ENCODE measurements around the gene MSRB2. TPM values are rescaled to one million over a fixed set of nuclear protein-coding genes. Genes with fewer than 3 reads are reported as not detected.

MSRB2 gene
- 16.8 TPM for polyA plus RNA-seq (2013, experiment 1 of 2)
- 21.3 TPM for polyA plus RNA-seq (2013, experiment 2 of 2)

- under 1% methylated on average over 49 of the region's 50 CpGs for WGBS
These were observed at the start of gene MSRB2 for GRCh38 chr10:23095404-23095965. Gene MSRB2 (plus strand): TSS chr10:23095579. CDS start chr10:23095609, 30 bp downstream.

GRCh38 chr10:23046027-23046426 is 49.4 kb upstream of the MSRB2 start:
- Histone ChIP-seq H3K9ac (ENCODE audit: low read depth, low read length) (no peak overlapping the region), H3K9me3 (ENCODE audit: insufficient read depth, low read depth, low read length) (no peaks in the 10 kb centered on the region), H3K27me3 (ENCODE audit: insufficient read depth, low read length) (no peaks in the 10 kb centered on the region), H3K4me3 (ENCODE audit: low read length) (no peak overlapping the region), H3K27ac (ENCODE audit: low read depth, low read length) (no peak overlapping the region), H3K36me3 (ENCODE audit: insufficient read depth, low read length) (no peaks in the 10 kb centered on the region), H3K4me1 (ENCODE audit: insufficient read depth, low read length) (no peaks in the 10 kb centered on the region)
- WGBS = 87% methylated on average over 4 of the region's 4 CpGs

More at GRCh38 chr10:23095404-23095965, at the start of gene MSRB2:
- Histone ChIP-seq H3K4me3 (ENCODE audit: low read length) (peak within 1 kb of the TSS; percentile 73), H3K9ac (ENCODE audit: low read depth, low read length) (peak within 1 kb of the TSS; percentile 89), H3K4me1 (ENCODE audit: insufficient read depth, low read length) (peaks cover 28% of the 10 kb centered on the region), H3K27ac (ENCODE audit: low read depth, low read length) (peak within 1 kb of the TSS; percentile 73), H3K36me3 (ENCODE audit: insufficient read depth, low read length) (no peaks in the 10 kb centered on the region), H3K27me3 (ENCODE audit: insufficient read depth, low read length) (no peaks in the 10 kb centered on the region), H3K9me3 (ENCODE audit: insufficient read depth, low read depth, low read length) (no peaks in the 10 kb centered on the region)

GRCh38 chr10:23047201-23048050 is 48.0 kb upstream of the MSRB2 start:
- H3K9ac ChIP-seq (ENCODE audit: low read depth, low read length) = no peak overlapping the region
- no peaks in the 10 kb centered on the region for H3K27me3 ChIP-seq (ENCODE audit: insufficient read depth, low read length)
- H3K27ac ChIP-seq (ENCODE audit: low read depth, low read length) = no peak overlapping the region
- no peaks in the 10 kb centered on the region for H3K9me3 ChIP-seq (ENCODE audit: insufficient read depth, low read depth, low read length)
- no peaks in the 10 kb centered on the region for H3K36me3 ChIP-seq (ENCODE audit: insufficient read depth, low read length)
- H3K4me1 ChIP-seq (ENCODE audit: insufficient read depth, low read length) = peaks cover 9% of the 10 kb centered on the region
- H3K4me3 ChIP-seq (ENCODE audit: low read length) = no peak overlapping the region
- 85% methylated on average over 9 of the region's 9 CpGs for WGBS

GRCh38 chr10:23048191-23048590 is 47.2 kb upstream of the MSRB2 start:
- H3K9ac ChIP-seq (ENCODE audit: low read depth, low read length) = no peak overlapping the region
- H3K27ac ChIP-seq (ENCODE audit: low read depth, low read length) = no peak overlapping the region
- H3K9me3 ChIP-seq (ENCODE audit: insufficient read depth, low read depth, low read length) = no peaks in the 10 kb centered on the region
- H3K4me3 ChIP-seq (ENCODE audit: low read length) = no peak overlapping the region
- H3K36me3 ChIP-seq (ENCODE audit: insufficient read depth, low read length) = no peaks in the 10 kb centered on the region
- peaks cover 16% of the 10 kb centered on the region for H3K4me1 ChIP-seq (ENCODE audit: insufficient read depth, low read length)
- 97% methylated on average over 4 of the region's 4 CpGs for WGBS
- no peaks in the 10 kb centered on the region for H3K27me3 ChIP-seq (ENCODE audit: insufficient read depth, low read length)

GRCh38 chr10:23051278-23051677 is 44.1 kb upstream of the MSRB2 start:
- H3K9me3 ChIP-seq (ENCODE audit: insufficient read depth, low read depth, low read length) = no peaks in the 10 kb centered on the region
- no peaks in the 10 kb centered on the region for H3K27me3 ChIP-seq (ENCODE audit: insufficient read depth, low read length)
- H3K27ac ChIP-seq (ENCODE audit: low read depth, low read length) = no peak overlapping the region
- H3K9ac ChIP-seq (ENCODE audit: low read depth, low read length) = no peak overlapping the region
- peaks cover 42% of the 10 kb centered on the region for H3K4me1 ChIP-seq (ENCODE audit: insufficient read depth, low read length)
- H3K4me3 ChIP-seq (ENCODE audit: low read length) = no peak overlapping the region
- no peaks in the 10 kb centered on the region for H3K36me3 ChIP-seq (ENCODE audit: insufficient read depth, low read length)
- WGBS = 97% methylated on average over 3 of the region's 3 CpGs

- Histone ChIP-seq H3K27ac (ENCODE audit: low read depth, low read length) (no peak overlapping the region), H3K9me3 (ENCODE audit: insufficient read depth, low read depth, low read length) (no peaks in the 10 kb centered on the region), H3K27me3 (ENCODE audit: insufficient read depth, low read length) (no peaks in the 10 kb centered on the region), H3K36me3 (ENCODE audit: insufficient read depth, low read length) (no peaks in the 10 kb centered on the region), H3K4me1 (ENCODE audit: insufficient read depth, low read length) (peaks cover 46% of the 10 kb centered on the region), H3K4me3 (ENCODE audit: low read length) (no peak overlapping the region), H3K9ac (ENCODE audit: low read depth, low read length) (no peak overlapping the region)
- WGBS = 82% methylated on average over 4 of the region's 5 CpGs
These were observed 43.5 kb upstream of the MSRB2 start for GRCh38 chr10:23051855-23052331.

GRCh38 chr10:23053036-23053435 is 42.3 kb upstream of the MSRB2 start:
- Histone ChIP-seq H3K27ac (ENCODE audit: low read depth, low read length) (no peak overlapping the region), H3K9me3 (ENCODE audit: insufficient read depth, low read depth, low read length) (no peaks in the 10 kb centered on the region), H3K9ac (ENCODE audit: low read depth, low read length) (no peak overlapping the region), H3K36me3 (ENCODE audit: insufficient read depth, low read length) (no peaks in the 10 kb centered on the region), H3K27me3 (ENCODE audit: insufficient read depth, low read length) (no peaks in the 10 kb centered on the region), H3K4me1 (ENCODE audit: insufficient read depth, low read length) (peaks cover 46% of the 10 kb centered on the region), H3K4me3 (ENCODE audit: low read length) (no peak overlapping the region)
- 50% methylated on average over 1 of the region's 1 CpG for WGBS

- Histone ChIP-seq H3K27ac (ENCODE audit: low read depth, low read length) (peak overlapping the region; percentile 89), H3K4me3 (ENCODE audit: low read length) (peak overlapping the region; percentile 13; the same call in 1 of the 2 replicates), H3K4me1 (ENCODE audit: insufficient read depth, low read length) (peaks cover 55% of the 10 kb centered on the region), H3K36me3 (ENCODE audit: insufficient read depth, low read length) (no peaks in the 10 kb centered on the region), H3K9me3 (ENCODE audit: insufficient read depth, low read depth, low read length) (no peaks in the 10 kb centered on the region), H3K27me3 (ENCODE audit: insufficient read depth, low read length) (no peaks in the 10 kb centered on the region), H3K9ac (ENCODE audit: low read depth, low read length) (peak overlapping the region; percentile 83)
- 2% methylated on average over 6 of the region's 7 CpGs for WGBS
These were observed 39.8 kb upstream of the MSRB2 start for GRCh38 chr10:23055424-23056185.

- Histone ChIP-seq H3K4me3 (ENCODE audit: low read length) (peak overlapping the region; percentile 13; the same call in 1 of the 2 replicates), H3K9me3 (ENCODE audit: insufficient read depth, low read depth, low read length) (no peaks in the 10 kb centered on the region), H3K27me3 (ENCODE audit: insufficient read depth, low read length) (no peaks in the 10 kb centered on the region), H3K27ac (ENCODE audit: low read depth, low read length) (peak overlapping the region; percentile 89), H3K36me3 (ENCODE audit: insufficient read depth, low read length) (no peaks in the 10 kb centered on the region), H3K4me1 (ENCODE audit: insufficient read depth, low read length) (peaks cover 59% of the 10 kb centered on the region), H3K9ac (ENCODE audit: low read depth, low read length) (peak overlapping the region; percentile 83; the same call in 1 of the 2 replicates)
- WGBS = 80% methylated on average over 1 of the region's 3 CpGs
These were observed 39.2 kb upstream of the MSRB2 start for GRCh38 chr10:23056186-23056579.

- Histone ChIP-seq H3K4me3 (ENCODE audit: low read length) (no peak overlapping the region), H3K27ac (ENCODE audit: low read depth, low read length) (no peak overlapping the region), H3K4me1 (ENCODE audit: insufficient read depth, low read length) (peaks cover 51% of the 10 kb centered on the region), H3K36me3 (ENCODE audit: insufficient read depth, low read length) (no peaks in the 10 kb centered on the region), H3K9ac (ENCODE audit: low read depth, low read length) (no peak overlapping the region), H3K9me3 (ENCODE audit: insufficient read depth, low read depth, low read length) (no peaks in the 10 kb centered on the region), H3K27me3 (ENCODE audit: insufficient read depth, low read length) (no peaks in the 10 kb centered on the region)
- 70% methylated on average over 2 of the region's 3 CpGs for WGBS
These were observed 37.0 kb upstream of the MSRB2 start for GRCh38 chr10:23058366-23058765.

GRCh38 chr10:23060918-23061317 is 34.5 kb upstream of the MSRB2 start:
- H3K27me3 ChIP-seq (ENCODE audit: insufficient read depth, low read length) = no peaks in the 10 kb centered on the region
- H3K9ac ChIP-seq (ENCODE audit: low read depth, low read length) = no peak overlapping the region
- no peaks in the 10 kb centered on the region for H3K9me3 ChIP-seq (ENCODE audit: insufficient read depth, low read depth, low read length)
- no peak overlapping the region for H3K4me3 ChIP-seq (ENCODE audit: low read length)
- WGBS = 55% methylated on average over 2 of the region's 2 CpGs
- H3K4me1 ChIP-seq (ENCODE audit: insufficient read depth, low read length) = peaks cover 36% of the 10 kb centered on the region
- no peaks in the 10 kb centered on the region for H3K36me3 ChIP-seq (ENCODE audit: insufficient read depth, low read length)
- H3K27ac ChIP-seq (ENCODE audit: low read depth, low read length) = peak overlapping the region; percentile 56; the same call in 1 of the 2 replicates

All from HUES64 (cell line).